MCF 10A (cell line): Measurements from ENCODE around the gene TTR. TPM values are rescaled to one million over a fixed set of nuclear protein-coding genes. Genes with fewer than 3 reads are reported as not detected.

ENCODE experiments used
- BruUV-seq: library from RNA; stranded (reverse); fragments of 400-500 nt; replicated peaks from 2 replicates; lab custom pipeline; 2021; lab: Mats Ljungman, UMichigan
- CTCF ChIA-PET: fragments of 300-600 bp; sonication (Branson Sonifier 250); formaldehyde crosslinking; extraction: SDS; loops from one replicate; lab custom pipeline; 2021; ENCODE audit warnings: antibody characterized with exemption, inconsistent platforms; lab: Yijun Ruan, JAX
- POLR2A ChIA-PET: fragments of 300-600, 350-650 bp; sonication (Branson Sonifier 250); formaldehyde crosslinking; extraction: SDS; loops from one replicate; lab custom pipeline; 2020; ENCODE audit warnings: antibody characterized with exemption, inconsistent platforms; lab: Yijun Ruan, JAX
- DNase-seq: peaks from one replicate; pipeline ENCODE4 v3.0.0-alpha.2; 2018; ENCODE audit not compliant: unreplicated experiment
- H3K27ac Mint-ChIP-seq: one replicate; pipeline ENCODE4 v1.8.0; 2022; ENCODE audit warnings: mild to moderate bottlenecking, low read depth, mixed read lengths; ENCODE audit not compliant: unreplicated experiment
- H3K27me3 Mint-ChIP-seq: one replicate; pipeline ENCODE4 v1.8.0; 2022; ENCODE audit warnings: mixed read lengths; ENCODE audit not compliant: insufficient read depth, unreplicated experiment
- H3K36me3 Mint-ChIP-seq: one replicate; pipeline ENCODE4 v1.8.0; 2022; ENCODE audit warnings: mild to moderate bottlenecking, moderate library complexity, mixed read lengths; ENCODE audit not compliant: insufficient read depth, unreplicated experiment
- H3K4me1 Mint-ChIP-seq: one replicate; pipeline ENCODE4 v1.8.0; 2022; ENCODE audit warnings: mixed read lengths; ENCODE audit not compliant: insufficient read depth, unreplicated experiment
- H3K4me3 Mint-ChIP-seq: one replicate; pipeline ENCODE4 v1.8.0; 2022; ENCODE audit warnings: mild to moderate bottlenecking, moderate library complexity, mixed read lengths; ENCODE audit not compliant: unreplicated experiment
- H3K9me3 Mint-ChIP-seq: one replicate; pipeline ENCODE4 v1.8.0; 2022; ENCODE audit warnings: mixed read lengths; ENCODE audit not compliant: unreplicated experiment
- CTCF ChIP-seq: fragments of 200-600 bp; IDR thresholded peaks from one replicate; pipeline ENCODE4 v1.8.0; 2022; ENCODE audit warnings: antibody characterized with exemption, mild to moderate bottlenecking; ENCODE audit not compliant: unreplicated experiment
- intact Hi-C: fragments of 100-400 bp; cut with micrococcal nuclease; formaldehyde crosslinking; loops from 2 replicates; pipeline ENCODE4 v1.14.1; 2022
- total RNA-seq: library from RNA; stranded (reverse); gene quantifications from 2 replicates; pipeline ENCODE4 v1.2.3, GENCODE V29; 2022

The TTR gene
- total RNA-seq, 1 experiment from 2014 or later, result not detected

- intact Hi-C loops, result no loop called here
- Mint-ChIP-seq H3K9me3 (no peaks in the 10 kb centered on the region), H3K4me3 (no peak overlapping the region), H3K27me3 (no peaks in the 10 kb centered on the region), H3K36me3 (no peaks in the 10 kb centered on the region), H3K4me1 (no peaks in the 10 kb centered on the region), H3K27ac (no peak overlapping the region)
- ChIA-PET POLR2A (interaction anchor here (0.7 kb wide), 1 partner anchor 132 kb away, joined by 3 read pairs; no protein-coding TSS in a partner anchor), CTCF (interaction anchor here (1.0 to 1.5 kb wide), 3 partner anchors 12 to 147 kb away, joined by 4 to 6 read pairs (median 5); no protein-coding TSS in a partner anchor)
- no peak for DNase-seq
- TF ChIP-seq CTCF, result no peak
- BruUV-seq, result no TSS peak
These were observed 16.0 kb upstream of the TTR start for GRCh38 chr18:31575515-31576257.

- intact Hi-C loops, result no loop called here
- CTCF ChIA-PET, result interaction anchor here (0.6 to 1.5 kb wide), 4 partner anchors 12 to 146 kb away, joined by 3 to 6 read pairs (median 4); no protein-coding TSS in a partner anchor
- Mint-ChIP-seq H3K4me3 (no peak overlapping the region), H3K36me3 (no peaks in the 10 kb centered on the region), H3K4me1 (no peaks in the 10 kb centered on the region), H3K9me3 (no peaks in the 10 kb centered on the region), H3K27ac (no peak overlapping the region), H3K27me3 (no peaks in the 10 kb centered on the region)
- POLR2A ChIA-PET, result no interaction called here
- TF ChIP-seq CTCF, result no peak
- DNase-seq, result no peak
- no TSS peak for BruUV-seq
These were observed 15.0 kb upstream of the TTR start for GRCh38 chr18:31576670-31577069.

GRCh38 chr18:31577195-31577594 is 14.5 kb upstream of the TTR start:
- Mint-ChIP-seq H3K4me3 (no peak overlapping the region), H3K9me3 (no peaks in the 10 kb centered on the region), H3K27ac (no peak overlapping the region), H3K27me3 (no peaks in the 10 kb centered on the region), H3K4me1 (no peaks in the 10 kb centered on the region), H3K36me3 (no peaks in the 10 kb centered on the region)
- no peak for TF ChIP-seq CTCF
- DNase-seq, result no peak
- intact Hi-C loops, result no loop called here
- ChIA-PET POLR2A (no interaction called here), CTCF (interaction anchor here (0.6 to 1.5 kb wide), 5 partner anchors 13 to 244 kb away, joined by 3 to 6 read pairs (median 3); no protein-coding TSS in a partner anchor)
- BruUV-seq, result no TSS peak

- Mint-ChIP-seq H3K27ac (no peak overlapping the region), H3K4me1 (no peaks in the 10 kb centered on the region), H3K27me3 (no peaks in the 10 kb centered on the region), H3K9me3 (no peaks in the 10 kb centered on the region), H3K36me3 (no peaks in the 10 kb centered on the region), H3K4me3 (no peak overlapping the region)
- TF ChIP-seq CTCF, result no peak
- ChIA-PET POLR2A (interaction anchor here (0.7 kb wide), 1 partner anchor 326 kb away, joined by 3 read pairs; no protein-coding TSS in a partner anchor), CTCF (interaction anchor here (1.5 kb wide), 1 partner anchor 15 kb away, joined by 3 read pairs; no protein-coding TSS in a partner anchor)
- no TSS peak for BruUV-seq
- DNase-seq, result no peak
- intact Hi-C loops, result no loop called here
These were observed 13.6 kb upstream of the TTR start for GRCh38 chr18:31578126-31578525.
